Activated T-cell treated with anti-CD3 and anti-CD28 coated beads for 24 hours (primary cell): ENCODE measurements around the gene GATAD2A.

ENCODE experiments used
- DNase-seq: peaks from one replicate; pipeline ENCODE4 v3.0.0-alpha.2; 2020; ENCODE audit warnings: low read depth

GATAD2A gene

DNA sequence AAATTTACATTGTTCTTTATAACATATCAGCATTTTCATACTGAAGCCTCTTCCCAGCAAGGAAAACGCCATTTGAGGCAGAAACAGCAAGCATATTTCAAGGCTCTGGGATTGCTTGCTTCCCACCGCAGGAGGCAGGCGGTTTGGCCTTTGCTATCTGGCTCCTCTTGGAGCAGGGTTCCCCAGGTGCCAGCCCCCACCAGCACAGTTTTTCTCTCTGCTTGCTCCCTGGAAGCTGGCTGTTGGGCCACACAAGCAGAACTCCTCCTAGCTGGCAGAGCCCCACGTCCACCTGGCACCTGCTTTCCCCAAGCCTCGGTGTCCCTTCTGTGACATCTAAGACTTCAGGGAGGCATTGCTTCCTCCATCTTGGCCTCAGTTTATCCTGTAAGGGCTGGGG lies 16.7 kb downstream of the GATAD2A start:
- DNase-seq: no peak

GRCh38 chr19:19423322-19423721 lies 17.8 kb downstream of the GATAD2A start:
- no peak for DNase-seq

GRCh38 chr19:19425170-19425875 lies 19.8 kb downstream of the GATAD2A start:
- DNase-seq: no peak

- no peak for DNase-seq
Observed at GRCh38 chr19:19426216-19426615, 20.7 kb downstream of the GATAD2A start.

GRCh38 chr19:19426799-19427198 lies 21.3 kb downstream of the GATAD2A start:
- DNase-seq: no peak

DNA sequence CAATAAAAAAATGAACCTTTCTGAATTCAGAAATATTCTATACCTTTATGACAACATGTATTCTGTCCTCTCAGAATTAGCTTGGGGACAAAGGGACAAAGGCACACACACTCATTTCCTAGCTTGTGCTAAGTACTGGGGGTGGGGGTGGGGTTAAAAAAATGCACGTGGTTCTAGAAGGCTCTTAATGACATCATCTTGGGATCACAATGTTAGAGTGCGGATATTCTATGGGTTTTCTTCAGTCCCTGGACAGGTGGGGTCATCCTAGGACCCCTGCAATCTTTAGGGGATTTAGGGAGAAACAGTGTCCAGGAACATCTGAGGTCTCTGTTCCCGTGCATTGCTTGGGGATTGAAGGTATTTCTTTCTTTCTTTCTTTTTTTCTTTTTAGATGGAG lies 21.8 kb downstream of the GATAD2A start:
- no peak for DNase-seq

DNA sequence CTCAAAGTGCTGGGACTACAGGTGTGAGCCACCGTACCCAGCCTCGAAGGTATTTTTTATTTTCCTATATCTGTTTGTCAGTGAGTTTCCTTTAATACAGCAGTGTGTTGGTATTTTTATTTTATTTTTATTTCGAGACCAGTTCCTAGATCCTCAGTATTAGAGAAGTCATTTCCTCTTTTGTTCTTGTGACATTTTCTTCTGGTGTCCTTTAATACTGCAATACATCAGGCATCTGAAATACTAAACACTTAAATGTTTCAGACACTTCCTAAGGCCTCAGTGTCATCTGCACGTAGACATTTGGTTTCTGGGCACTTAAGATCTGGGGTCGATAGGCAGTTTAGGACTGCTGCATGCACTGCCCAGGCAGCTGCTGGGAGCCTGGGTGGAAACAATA lies 22.5 kb downstream of the GATAD2A start:
- DNase-seq: no peak

- no peak for DNase-seq
Observed at GRCh38 chr19:19428746-19429145, 23.3 kb downstream of the GATAD2A start.

- DNase-seq: no peak
Observed at GRCh38 chr19:19429361-19429760, 23.9 kb downstream of the GATAD2A start.

DNA sequence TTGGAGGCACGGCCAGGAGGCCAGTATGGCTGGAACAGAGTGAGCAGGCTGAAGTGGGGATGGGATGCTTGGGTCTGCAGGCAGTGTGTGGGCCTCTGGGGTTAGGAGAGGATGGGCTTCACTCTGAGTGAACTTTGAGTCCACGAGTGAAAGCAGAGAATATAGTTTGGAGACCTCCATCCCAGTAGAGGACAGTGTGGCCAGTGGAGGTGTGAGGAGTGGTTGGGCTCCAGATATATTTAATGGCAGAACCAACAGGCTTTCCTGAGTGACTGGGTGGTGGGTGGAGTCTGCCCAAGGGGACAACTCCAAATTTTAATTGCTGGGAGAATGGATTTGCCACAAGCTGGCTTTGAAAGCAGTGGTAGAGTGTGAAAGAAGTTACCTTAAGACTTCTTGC lies 27.3 kb downstream of the GATAD2A start:
- DNase-seq: no peak

DNA sequence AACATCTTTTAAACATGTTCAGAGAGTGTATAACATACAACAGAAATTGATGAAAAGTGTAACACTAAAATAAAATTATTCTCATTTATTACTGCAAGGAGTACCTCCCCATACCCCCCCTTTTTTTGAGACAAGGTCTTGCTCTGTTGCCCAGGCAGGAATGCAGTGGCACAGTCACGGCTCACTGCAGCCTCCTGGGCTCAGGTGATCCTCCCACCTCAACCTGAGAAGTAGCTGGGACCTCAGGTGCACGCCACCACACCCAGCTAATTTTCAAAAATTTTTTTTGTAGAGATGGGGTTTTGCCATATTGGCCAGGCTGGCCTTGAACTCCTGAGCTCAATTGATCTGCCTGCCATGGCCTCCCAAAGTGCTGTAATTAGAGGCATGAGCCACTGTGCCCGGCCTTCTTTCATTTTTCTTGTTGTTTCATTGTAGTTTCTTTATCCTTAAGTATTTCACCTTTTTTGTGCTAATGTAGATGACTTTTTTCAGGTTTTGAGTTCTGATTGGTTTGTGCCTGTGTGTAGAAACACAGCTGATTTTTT lies 28.3 kb downstream of the GATAD2A start:
- DNase-seq: no peak

- no peak for DNase-seq
Observed at GRCh38 chr19:19434483-19435045, 29.1 kb downstream of the GATAD2A start.

DNA sequence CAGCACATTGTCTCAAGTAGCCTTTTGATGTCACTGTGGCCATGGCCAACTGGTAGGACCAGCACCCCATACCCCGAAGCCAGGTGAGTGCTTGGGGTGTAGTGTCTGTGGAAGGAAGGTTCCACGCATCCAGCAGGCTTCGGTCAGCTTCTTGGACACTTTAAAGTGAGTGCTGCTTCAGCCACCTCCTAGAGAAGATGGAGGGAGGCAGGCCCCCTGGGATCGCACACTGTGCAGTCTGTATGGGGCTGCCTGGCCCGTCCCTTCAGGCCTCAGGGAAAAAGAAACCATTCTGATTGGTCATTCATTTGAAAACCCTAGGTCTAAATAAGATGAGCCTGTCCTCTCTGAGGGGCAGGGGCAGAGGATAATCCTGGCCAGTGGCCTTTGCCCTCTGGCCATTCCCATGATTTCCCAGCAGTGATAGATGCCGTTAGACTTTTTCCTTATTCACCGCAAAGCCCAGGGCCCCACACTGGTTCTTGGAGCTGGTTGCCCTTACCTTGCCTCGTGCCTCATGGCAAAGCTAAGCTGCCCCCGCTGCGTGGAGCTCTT lies 30.7 kb downstream of the GATAD2A start:
- DNase-seq: no peak

GRCh38 chr19:19438366-19439175 lies 33.1 kb downstream of the GATAD2A start:
- no peak for DNase-seq

DNA sequence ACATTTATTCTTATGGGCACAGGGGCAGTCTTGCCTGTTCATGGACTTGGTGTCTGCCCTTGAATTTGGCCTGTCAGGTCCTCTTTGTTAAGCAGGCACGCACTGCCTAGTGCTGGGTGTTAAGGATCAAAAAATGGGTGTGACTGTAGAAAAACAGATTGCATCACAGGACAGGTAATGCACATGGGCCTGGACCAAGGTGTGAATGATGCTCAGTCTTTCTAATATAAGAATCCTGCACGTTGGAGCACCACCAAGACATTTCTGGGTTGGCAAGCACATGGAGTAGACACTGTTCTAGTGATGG lies 33.7 kb downstream of the GATAD2A start:
- no peak for DNase-seq

DNA sequence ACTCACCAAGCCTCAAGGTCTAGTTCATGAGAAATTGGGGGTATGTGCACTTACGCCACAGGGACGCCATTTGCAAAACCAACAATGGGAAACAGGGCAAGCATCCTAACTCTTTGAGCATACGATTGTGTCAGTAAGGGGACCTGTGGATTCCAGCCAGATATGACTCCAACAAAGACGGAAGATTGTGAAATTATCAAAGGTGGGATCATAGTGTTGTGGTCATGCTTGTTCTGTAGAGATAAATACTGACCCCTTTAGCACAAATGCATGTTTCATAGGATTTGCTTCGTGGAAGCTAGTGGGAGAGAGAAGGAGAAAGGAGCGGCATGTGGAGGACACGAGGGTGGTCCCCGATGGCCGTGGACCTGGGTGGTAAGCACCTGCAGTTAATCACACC lies 37.8 kb downstream of the GATAD2A start:
- DNase-seq: no peak

- no peak for DNase-seq
Observed at GRCh38 chr19:19443902-19444680, 38.6 kb downstream of the GATAD2A start.

GRCh38 chr19:19444681-19445155 lies 39.2 kb downstream of the GATAD2A start:
- no peak for DNase-seq

GRCh38 chr19:19445288-19445687 lies 39.8 kb downstream of the GATAD2A start:
- DNase-seq: no peak

DNA sequence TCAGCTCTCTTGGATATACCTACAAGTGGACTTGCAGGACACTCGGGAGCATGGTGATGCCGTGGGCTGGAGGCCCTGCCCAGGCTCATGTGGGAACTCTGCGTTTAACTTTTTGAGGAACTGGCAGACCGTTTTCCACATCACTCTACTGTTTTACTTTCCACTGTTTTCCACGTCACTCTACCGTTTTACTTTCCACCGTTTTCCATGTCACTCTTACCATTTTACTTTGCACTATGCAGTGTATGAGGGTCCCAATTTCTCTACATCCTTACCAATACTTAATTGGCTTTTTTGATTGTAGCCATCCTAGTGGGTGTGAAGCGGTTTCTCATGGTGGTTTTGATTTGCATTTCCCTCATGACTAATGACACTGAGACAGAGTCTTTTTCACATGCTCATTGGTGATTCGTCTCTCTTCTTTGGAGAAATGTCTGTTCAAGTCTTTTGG lies 40.5 kb downstream of the GATAD2A start:
- DNase-seq: no peak

DNA sequence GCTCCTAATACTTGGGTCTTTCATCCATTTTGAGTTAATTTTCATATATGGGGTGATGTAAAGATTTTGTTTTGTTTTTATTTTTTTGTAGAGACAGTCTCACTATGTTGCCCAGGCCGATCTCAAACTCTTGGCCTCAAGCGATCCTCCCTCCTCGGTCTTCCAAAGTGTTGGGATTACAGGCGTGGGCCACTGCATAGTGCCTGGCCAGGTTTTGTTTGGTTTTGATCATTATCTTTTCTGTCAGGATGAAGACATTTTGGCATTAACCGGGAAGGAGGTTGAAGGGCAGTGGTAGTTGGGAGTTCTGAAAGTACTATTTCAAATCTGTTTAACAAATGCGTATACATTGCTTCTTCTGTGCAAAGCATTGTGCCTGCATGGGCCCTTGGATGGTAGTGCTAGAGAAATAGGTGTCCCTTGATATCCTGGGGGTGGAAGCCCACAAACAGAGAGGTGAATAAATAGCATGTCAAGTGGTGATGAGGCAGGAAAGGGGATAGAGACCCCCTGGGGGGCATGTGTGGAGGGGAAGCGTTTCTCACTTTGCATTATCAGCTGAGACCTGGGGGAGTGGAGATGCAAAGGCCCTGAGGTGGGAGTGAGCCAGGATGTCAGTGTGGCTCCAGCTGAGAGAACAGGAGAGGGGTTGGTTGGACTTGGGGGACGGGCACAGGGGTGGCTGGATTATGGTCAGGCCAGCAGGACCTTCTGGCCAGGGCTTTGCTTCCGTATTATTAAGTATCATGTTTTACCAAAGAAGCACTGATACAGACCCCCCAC lies 41.4 kb downstream of the GATAD2A start:
- DNase-seq: no peak
